ENCODE results near the gene P2RX3.

P2RX3 gene

DNA sequence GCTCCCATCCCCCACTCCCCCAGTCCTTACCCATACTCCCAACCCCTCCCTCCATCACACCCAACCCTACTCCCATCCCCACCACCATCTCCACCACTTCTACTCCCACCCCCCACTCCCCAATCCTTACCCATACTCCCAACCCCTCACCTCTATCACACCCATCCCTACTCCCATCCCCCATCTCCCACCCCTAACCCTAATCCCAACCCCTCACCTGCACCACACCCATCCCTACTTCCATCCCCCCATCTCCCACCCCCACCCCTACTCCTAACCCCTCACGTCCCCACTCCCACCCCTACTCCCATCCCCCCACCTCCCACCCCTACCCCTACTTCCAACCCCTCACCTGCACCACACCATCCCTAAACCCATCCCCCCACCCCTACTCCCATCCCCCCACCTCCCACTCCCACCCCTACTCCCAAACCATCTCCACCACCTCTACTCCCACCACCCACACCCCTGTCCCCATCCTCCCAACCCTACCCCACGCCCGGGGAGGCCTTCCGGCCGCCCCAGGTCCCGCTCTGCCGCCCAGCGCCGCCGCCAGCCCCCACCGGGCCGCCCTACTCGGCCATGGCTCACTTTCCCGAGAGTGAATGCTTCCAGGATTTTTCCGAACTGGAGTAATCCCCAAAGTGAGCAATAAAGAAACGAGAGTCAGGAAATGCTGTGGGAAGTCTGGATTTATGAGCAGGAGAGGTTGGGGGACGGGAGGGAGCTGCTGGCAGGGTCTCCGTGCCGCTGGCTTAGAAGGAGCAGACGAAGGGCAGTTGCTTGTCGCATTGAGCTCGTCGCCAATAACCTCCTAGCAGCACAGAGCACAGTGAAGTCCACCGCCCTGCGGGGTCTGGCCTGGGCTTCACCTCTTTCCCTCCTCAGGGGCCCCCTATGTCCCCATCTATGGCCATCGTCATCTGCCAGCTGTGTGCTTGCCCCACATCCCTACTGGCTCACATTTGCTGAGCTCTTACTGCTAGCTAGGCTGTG, 38.2 kb downstream of the P2RX3 start:
- DNase-seq = no peak

DNA sequence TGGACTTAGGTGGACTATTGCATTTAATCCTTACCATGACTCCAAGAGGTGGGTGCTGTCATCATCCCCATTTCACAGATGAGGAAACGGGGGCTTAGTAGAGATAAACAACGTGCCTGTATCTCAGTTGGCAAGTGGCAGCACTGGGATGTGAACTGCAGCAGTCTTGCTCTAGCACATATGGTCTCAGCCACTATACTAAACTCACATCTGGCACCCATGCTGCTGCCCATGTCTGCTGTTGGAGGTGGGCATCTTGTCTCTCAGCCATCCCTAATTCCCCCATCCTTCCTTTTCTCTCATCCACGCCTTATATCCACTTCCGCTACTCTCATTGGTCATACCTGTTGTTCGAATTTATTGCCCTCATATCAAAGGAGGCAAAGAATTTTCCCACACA, 39.0 kb downstream of the P2RX3 start:
- DNase-seq = peak; percentile 30

DNA sequence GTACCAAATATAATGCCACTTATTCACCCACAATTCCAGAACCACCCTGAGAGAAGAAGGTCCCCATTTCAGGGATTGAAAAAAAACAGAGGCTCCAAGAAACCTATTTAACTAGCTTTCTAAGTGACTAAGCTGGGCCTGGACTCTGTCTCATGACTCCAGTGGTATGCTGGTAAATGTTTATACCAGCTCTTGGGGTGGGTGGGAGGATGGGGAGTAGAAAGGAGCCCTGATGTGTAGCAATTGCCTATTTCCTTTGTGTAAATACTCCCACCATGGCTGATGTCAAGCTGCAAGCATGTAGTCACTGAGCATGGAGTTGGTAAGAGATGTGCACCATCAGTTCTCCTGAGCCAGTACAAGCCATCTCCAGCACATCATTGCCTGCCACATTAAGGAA, 40.0 kb downstream of the P2RX3 start:
- no peak for DNase-seq

DNA sequence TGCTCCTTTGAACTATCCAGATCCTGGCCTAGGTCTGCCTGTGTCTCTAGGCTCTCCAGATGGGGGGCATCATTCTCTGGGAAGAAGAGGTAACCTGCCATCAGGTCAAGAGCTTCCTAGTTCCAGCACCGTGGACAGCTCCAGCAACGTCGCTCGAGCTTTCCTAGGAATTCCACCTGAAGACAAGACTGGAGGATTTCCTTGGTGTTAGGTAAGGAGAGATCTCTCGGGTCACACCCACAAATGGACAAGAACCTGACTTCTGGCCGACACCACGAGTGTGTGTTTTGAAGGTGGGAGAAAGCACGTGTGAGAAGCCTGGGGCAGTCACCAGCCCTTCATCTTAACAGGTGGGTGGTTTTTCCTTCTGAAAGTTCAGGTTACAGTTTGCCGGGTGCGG, 41.6 kb downstream of the P2RX3 start:
- no peak for DNase-seq

DNA sequence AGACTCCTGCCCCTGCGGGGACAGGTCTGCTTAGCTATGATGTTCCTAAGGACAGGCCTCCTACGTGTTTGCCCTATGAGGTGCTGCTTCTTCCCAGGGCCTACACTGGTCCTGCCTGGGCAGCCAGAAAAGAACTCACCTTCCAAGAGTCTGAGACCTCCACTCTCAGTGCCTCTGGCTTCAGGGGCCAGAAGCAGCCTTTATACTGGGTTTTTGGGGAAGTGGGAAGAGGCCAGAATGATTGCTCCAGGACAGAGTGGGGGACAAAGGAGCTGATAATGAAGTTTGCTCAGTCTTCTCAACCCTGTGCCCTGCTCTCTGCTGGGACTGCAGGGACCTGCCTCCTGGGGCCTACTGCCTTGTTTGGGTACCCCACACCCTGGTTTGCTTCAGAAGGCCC, 42.8 kb downstream of the P2RX3 start, which contains the start of gene PRG3:
Gene PRG3, minus strand, starts transcription at position 176 of the 400 bp plus-strand sequence. CDS start 442 bp downstream, outside the sequence.
- DNase-seq = no peak

DNA sequence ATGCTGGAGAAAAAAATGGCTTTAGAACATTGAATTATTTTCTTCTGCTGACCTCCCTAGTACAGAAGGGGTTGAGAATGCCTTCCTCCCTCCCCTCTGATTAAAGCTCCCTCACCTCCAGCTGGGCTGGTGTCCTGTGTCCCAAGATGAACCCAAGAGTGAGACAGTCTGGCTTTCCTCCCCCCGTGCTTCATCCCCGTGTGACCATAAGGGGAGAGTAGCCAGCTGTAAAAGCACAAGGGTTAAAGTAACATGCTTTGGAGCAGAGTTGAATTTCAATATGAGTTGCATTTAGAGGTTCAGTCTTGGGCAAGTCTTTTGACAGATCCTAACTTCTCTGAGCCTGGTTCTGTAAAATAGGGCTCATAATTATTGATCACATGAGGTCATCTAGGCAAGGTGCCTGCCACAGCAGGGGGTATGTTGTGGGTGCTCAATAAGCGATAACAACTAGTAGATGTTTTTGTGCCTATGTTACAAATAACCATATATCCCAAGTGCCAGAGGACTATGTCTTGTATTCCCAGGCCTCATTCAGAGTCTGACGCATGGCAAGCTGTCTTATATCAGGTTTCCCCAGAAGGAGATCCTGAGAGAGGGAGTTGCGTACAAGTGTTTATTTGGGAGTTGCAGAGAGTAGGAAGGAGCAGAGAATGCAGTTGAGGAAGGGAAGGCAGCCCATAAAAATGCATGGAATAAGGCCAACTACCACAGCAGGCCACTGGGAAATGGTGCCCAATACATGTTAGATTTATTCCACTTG, 48.2 kb downstream of the P2RX3 start:
- DNase-seq = no peak

DNA sequence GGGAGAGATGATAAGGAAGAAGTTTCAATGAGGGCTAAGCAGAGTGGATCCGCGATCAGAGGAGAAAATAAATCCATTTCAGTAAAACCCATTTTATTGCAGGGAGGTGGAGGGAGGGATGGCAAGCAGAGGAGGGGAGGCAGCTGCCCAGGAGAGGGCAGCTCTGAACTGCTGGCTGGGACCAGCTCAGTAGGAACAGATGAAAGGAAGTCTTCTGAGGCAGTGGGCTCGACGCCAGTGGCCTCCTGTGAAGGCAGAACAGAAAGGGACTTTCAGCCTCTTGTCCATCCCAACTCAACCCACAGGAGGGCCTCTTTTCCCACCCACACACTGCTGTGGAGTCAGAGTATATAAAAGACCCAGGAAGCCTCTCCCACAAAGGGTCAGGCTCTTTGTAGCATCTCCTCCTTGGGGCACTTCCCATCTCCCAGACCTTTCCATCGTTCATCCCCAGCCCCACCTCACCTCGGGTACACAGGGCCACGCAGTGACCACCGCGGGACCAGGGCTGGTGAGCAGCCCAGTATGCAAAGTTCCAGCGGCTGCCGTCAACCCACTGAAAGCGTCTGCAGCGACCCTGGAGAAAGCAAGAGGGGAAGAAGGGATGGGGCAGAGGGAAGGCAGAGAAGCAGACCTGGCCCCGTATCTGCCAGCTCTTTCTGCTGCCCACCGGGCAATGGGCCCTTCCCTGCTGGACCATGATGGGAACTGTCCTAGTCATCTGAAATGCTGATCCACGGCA, 49.3 kb downstream of the P2RX3 start:
- DNase-seq = peak; percentile 9

DNA sequence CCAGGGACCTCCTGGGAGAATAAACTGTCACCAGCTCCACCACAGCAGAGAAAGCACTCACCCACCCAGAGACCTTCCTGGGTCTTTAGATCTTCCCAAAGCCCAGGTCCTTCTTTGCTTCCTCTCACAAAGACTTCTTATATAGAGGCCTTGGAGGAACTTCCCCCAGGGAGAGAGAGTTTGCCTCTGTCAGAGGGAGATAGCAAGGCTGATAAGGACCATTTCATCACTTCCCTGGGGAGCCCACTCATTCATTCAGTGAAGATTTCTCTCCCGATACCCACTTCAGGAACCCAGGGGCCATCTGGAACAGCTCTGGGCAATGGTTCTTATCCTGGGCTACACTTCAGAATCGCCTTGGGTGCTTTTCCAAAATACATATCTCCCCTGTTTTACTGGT, 52.4 kb downstream of the P2RX3 start, which contains the start of gene PRG2:
Gene PRG2, minus strand, starts transcription at position 116 of the 400 bp plus-strand sequence. CDS start 706 bp downstream, outside the sequence.
- DNase-seq = no peak

DNA sequence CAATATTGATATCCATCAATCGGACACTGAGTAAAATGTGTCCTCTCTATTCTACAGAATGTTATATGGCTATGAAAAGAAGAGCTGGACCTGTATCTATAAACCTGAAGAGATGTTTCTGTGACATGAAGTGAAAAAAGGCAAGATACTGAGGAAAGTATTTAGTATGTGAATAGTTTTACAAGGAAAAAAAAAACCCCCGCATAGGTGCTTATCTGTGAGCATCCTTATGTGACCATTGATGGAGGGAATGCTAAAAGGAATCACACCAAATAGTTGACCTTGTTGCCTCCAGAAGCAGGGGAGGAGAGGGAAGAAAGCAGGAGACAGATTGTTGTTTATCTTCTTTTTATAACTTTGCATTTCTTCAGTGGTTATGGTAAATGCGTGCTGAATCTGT, 53.0 kb downstream of the P2RX3 start:
- DNase-seq = no peak

DNA sequence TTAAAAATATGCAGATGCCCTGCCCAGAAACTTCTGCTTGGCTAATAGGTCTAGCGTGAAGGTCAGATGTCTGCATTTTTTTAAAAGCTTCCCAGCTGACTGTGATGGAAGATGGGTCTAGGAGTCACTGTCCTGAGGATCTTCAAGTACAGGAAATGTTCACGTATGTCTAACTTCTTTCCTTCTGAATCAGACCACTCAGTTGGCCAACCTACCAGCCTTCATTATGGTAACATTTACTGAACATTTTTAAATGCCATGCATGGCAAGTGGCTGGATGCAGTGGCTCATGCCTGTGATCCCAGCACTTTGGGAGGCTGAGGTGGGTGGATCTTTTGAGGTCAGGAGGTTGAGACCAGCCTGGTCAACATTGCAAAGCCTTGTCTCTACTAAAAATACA, 53.4 kb downstream of the P2RX3 start:
- DNase-seq = no peak

DNA sequence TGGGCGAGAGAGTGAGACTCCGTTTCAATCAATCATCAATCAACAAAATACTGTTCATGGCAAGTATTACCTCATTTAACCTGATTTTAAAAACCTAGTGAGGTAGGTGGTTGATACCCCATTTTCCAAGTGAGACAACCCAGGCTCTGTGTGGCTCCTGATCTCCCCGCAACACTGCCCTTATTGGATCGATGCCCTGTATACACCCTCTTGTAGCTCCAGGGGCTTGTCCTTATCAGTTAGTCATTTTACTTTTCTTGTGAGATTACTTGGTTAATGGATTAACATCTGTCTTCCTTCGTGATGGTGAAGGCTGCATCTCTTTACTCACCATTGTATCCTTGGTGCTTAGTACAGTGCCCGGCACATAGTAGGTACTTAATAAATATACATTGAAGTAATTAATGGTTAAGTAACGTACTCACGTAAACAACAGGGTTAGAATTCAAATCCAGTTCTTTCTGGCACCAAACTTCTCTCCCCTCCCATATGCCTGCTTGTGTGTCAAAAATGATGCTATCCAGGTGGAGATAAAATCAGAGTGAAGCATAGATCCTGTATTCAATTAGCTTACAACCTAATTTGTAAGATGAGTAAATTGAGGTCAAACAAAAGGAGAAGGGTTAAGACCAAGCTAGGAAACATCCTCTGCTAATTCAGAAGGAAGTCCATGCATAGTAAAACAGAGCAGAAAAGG, 54.1 kb downstream of the P2RX3 start:
- no peak for DNase-seq

DNA sequence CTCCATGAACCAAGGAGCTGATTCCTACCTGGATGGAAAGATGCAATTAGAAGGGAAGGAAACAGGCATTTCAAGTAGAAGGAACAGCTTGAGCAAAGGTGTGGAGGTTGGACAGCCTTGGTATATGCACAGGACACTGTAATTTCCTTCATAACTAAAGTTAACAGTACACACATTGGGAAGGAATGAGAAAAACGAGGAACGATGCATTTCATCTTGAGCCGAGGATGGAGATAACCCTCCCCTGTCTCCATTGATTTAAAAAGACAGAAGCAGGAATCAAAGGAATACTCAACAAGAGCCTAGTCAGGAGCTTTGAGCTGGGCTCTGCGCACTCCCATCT, 54.6 kb downstream of the P2RX3 start:
- DNase-seq = no peak

DNA sequence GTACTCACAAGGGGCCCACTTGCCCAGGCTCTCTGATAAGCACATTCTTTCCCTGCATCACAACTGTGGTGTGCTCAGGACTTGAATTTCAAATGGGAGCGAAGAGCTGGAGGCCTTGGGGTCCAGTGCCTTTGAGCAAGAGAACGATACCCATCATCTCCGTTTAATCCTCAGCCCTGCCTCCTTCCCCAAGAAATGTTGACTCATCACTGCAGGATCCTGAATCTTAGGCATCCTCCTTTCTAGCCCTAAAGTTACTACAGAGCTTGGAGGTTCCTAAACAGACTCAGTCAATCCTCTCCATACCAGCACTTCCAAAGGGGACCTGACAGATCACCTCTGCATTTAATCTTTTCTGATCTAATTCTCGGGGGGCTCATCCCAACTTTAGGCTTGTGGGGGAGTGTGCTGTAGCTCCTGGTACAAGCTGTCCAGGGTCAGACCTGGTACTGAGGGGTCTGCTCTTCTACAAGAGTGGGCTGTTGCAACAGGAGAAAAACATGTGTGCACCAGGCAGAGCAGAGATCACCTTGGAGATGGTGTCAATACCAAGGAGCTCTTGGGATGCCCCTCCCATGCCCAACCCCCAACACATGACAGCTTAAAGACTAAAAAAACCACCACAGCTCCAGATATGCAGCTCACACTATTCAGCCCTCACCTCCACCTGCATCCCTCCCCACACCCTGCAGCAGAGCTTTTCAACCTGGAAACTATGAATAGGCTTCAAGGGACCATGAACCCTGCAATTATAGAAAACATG, 56.2 kb downstream of the P2RX3 start:
- no peak for DNase-seq

DNA sequence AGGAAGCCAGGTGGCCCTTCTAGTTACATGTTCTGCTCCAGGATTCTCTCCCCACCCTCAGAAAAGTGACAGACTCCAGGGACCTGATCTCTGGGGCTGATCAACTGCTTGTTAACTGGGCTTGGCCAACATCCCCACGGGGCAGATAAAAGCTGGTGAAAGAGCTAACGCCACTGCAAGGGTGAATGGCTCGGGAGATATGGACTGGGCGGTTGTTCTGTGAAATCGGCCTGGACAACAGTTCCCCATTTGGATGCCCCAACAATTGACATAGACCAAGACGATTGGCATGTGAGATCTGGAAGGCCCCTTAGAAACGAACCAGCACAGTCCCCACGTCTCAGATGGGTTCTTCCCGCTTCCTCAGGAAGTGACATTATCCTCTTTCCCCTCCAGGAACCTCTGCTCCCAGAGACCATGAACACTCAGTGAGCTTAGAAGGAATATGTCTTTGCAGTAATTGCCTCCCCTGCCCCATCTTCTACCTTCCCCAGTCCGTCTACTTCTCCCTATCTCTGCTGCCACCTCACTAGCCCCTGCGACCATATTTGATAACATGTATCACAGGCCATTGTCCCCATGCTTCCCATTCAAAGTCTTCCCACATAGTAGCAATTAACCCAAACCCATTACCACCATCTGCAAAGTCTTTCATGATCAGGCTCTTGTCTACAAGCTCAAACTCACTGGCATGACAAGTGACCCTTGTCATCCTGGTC, 57.9 kb downstream of the P2RX3 start:
- no peak for DNase-seq

DNA sequence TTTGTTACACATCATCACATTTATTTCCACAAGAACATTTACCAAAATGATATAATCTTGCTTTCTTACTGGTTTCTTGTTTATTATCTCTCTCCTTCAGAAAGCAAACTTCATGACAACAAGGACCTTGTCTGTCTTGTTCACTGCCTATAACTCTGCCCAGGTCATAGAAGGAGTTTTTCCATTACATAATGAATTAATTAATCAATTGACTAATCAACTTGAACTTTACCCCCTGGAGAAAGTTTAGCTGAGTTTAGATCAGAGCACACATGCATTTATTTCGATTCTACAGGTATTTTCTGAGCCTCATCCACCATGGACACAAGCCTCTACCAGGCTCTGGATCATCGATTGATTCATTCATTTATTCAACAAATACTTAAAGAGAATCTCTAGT, 58.6 kb downstream of the P2RX3 start:
- no peak for DNase-seq

DNA sequence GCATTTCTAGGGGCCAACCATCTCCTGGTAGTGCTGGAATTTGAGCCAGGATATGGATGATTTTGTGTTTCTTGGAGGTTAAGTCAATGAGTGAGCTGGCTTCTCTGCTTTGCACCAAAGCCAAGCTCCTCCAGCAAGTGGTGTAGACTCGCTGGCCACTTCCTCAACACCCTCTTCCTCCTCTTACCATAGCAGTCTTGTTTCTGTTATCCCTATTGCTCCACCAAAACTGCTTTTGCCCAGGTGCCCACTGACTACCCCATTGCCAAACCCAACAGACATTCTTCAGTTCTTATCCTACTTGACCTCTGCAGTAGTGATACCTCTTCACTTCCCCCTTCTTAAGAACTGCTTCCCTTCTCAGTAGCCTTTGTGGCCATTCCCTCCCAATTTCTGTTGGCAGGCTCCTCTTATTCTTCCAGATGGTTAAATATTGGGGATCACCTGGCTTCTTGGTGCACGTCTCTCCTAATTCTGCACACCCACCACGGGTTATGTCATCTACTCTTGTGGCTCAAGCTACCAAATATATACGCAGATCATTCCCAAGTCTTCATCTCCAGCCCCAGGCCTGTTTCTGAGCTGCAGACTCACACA, 59.3 kb downstream of the P2RX3 start:
- DNase-seq = no peak

DNA sequence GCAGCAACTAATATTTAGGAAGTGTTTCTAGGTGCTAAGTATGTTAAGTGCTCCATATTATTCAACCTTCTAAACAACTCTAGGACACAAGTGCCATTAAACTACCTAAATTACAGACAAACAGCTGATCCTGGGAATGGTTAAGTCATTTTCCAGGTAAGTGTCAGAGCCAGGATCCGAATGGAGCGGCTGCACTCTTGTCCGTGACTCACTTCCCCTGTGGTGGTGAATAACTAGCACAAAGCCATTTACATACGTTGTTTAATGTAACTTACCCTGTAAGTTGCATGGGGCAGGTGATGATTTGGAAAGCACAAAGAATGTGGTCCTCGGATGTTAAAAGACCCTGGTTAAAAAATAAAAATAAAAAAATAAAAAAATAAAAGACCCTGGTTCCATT, 61.1 kb downstream of the P2RX3 start:
- no peak for DNase-seq

DNA sequence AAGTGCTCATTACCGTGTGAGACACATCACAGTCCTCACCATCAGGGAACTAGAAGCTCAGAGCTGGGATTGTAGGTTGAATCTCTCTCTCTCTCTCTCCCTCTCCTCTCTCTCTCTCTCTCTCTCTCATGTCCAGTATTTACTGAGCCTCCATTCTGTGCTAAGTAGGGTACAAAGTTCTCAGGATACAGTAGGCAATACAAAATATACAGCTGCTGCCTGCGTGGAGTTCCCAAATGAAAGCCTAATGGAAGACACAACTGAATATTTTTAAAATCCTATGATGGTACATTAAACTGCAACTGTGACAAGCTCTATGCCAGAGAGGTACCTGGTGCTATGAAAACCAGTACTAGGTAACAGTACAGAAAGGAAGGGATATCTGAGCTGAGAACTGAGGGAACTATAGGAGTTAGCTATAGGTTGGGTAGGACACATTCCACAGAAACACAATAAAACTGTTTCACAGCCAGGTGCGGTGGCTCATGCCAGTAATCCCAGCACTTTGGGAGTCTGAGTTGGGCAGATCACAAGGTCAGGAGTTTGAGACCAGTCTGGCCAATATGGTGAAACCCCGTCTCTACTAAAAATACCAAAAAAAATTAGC, 61.9 kb downstream of the P2RX3 start:
- DNase-seq = no peak

DNA sequence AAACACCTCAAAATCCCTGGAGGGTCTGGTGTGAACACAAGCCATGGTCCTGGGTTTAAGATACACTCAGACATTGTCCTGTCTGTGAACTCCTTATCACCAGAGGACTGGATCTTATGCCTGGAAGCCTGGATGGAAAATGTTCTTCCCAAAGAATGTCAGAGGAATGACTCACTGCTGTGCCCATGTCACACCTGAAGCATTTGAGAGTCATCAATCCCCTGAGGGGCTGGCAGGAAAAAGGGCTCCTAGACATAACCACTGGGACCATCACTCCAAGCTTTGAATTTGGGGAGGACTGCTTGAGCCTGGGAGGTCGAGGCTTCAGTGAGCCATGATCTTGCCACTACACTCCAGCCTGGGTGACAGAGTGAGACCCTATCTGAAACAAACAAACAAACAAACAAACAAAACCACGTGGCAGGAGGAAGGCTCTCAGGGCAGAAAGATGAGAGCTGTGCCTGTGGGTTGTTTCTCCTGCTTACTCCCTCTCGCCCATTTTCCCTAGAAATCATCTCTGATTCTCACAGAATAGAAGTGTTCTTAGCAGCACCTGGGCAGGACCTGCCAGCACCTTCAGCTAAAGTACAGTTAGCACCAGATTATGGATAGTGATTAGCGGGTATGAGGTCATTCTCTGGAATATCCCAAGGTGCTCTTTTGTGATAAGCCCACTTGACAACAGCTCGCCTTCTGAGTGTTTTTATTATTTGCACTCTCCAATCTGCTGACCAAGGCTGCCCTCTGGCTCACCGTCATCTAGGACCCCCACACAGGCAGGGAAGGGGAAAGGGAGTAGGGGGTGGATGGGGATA, 64.2 kb downstream of the P2RX3 start:
- DNase-seq = peak; percentile 7
